ENCODE measurements around the gene ANKAR.

DNA sequence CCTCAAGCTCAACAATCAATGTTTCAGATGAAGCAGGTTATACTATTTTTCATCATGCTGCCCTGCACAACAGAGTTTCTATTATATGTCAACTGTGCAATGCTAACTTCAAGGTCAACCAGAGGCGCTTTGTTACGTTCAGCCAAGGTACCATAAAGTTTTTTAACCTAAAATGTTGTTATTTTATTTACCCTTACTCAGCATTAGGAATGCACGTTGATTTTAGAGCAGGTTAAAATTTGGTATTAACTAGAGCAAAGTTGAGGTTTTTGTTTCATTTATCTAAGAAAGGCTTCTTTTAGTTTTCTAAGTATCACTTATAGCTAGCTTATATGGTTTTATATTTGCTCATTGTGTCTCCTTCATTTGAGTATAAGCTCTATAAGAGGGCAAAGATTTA lies 21.8 kb downstream of the ANKAR start:
- TF ChIP-seq CREBBP (IDR thresholded peaks at IDR 0.05; ENCODE audit: low read depth, low read length) (no peak), FOXA1 (IDR thresholded peaks at IDR 0.05; ENCODE audit: borderline replicate concordance) (no peak), ZFP1 (CRISPR knock-in tag; IDR thresholded peaks at IDR 0.05) (no peak), ZFP30 (CRISPR knock-in tag; IDR thresholded peaks at IDR 0.05; ENCODE audit: borderline replicate concordance) (no peak), NFIC (IDR thresholded peaks at IDR 0.05) (no peak)
- TF ChIP-seq, protein P1, sequence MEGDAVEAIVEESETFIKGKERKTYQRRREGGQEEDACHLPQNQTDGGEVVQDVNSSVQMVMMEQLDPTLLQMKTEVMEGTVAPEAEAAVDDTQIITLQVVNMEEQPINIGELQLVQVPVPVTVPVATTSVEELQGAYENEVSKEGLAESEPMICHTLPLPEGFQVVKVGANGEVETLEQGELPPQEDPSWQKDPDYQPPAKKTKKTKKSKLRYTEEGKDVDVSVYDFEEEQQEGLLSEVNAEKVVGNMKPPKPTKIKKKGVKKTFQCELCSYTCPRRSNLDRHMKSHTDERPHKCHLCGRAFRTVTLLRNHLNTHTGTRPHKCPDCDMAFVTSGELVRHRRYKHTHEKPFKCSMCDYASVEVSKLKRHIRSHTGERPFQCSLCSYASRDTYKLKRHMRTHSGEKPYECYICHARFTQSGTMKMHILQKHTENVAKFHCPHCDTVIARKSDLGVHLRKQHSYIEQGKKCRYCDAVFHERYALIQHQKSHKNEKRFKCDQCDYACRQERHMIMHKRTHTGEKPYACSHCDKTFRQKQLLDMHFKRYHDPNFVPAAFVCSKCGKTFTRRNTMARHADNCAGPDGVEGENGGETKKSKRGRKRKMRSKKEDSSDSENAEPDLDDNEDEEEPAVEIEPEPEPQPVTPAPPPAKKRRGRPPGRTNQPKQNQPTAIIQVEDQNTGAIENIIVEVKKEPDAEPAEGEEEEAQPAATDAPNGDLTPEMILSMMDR (IDR thresholded peaks at IDR 0.05 in 2 of 3, conservative IDR thresholded peaks at IDR 0.05 in 1 of 3; ENCODE audit: insufficient read depth in 2 of 3, low read depth in 1 of 3, low read length in 3 of 3) = no peak

Measured in K562 (cell line).